Measurements from ENCODE around the gene DACT2. TPM values are rescaled to one million over a fixed set of nuclear protein-coding genes. Genes with fewer than 3 reads are reported as not detected.

Gene DACT2
- total and polyA plus RNA-seq, 2 of the 8 experiments (the other 6 are each of a cell fraction or from before 2014, with no cell fraction given), result 2.9 to 3.1 TPM

DNA sequence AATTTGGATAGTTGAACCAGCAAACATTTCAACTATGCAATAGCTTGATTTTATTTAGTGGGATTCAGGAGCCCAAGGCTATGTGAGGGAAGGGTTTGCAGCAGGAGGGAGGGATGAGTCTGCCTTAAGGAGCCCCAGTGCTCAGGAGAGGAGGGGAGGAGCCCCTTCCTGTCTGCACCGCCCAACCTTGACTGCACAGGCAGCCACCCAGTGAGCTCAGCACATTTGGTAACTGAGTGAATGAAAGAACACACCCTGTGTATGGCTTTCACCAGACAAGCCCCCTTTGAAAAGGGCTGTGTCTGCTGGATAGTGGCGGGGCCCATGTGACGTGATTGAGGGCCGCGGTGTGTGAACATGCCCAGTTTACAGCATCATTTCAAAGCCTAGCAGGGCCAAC, 17.0 kb downstream of the DACT2 start:
- H3K79me2 ChIP-seq (ENCODE audit: control insufficient read depth in 1 of 2, insufficient read depth in 2 of 2, low read length in 2 of 2), result no peaks in the 10 kb centered on the region
- POLR2A ChIA-PET (ENCODE audit: partially characterized antibody), result no interaction called here
- no peak overlapping the region for H3K4ac ChIP-seq (replicated peaks; ENCODE audit: insufficient read length, low read depth, low read length)
- H3K36me3 ChIP-seq (ENCODE audit: control insufficient read depth in 2 of 4, insufficient read depth in 4 of 4, low read length in 3 of 4), result peaks cover 0 to 3% (median 0%) of the 10 kb centered on the region in 4 experiments; a peak in 2 of 8 replicates
- no peak overlapping the region for H2BK12ac ChIP-seq (ENCODE audit: low read depth, low read length)
- no peak overlapping the region for H2BK120ac ChIP-seq (replicated peaks; ENCODE audit: low read depth, low read length)
- no peak overlapping the region for H2BK20ac ChIP-seq (ENCODE audit: low read length)
- H4K91ac ChIP-seq (replicated peaks; ENCODE audit: insufficient read length, low read length), result no peak overlapping the region
- H3K9ac ChIP-seq (replicated peaks in 1 of 4; ENCODE audit: extremely low read depth in 1 of 4, low read depth in 3 of 4, low read length in 3 of 4), result no peak overlapping the region; a peak in 1 of 7 replicates
- H3K4me3 ChIP-seq (ENCODE audit: extremely low read depth in 1 of 4, insufficient read depth in 2 of 4, low read depth in 3 of 4, low read length in 4 of 4), result no peak overlapping the region
- DNase-seq (ENCODE audit: low read depth in 1 of 2, low spot score in 2 of 2), result peak in 1 of 2 experiments; percentile 44
- H2BK5ac ChIP-seq (ENCODE audit: low read depth, low read length), result no peak overlapping the region
- no peak overlapping the region for H3K56ac ChIP-seq (replicated peaks; ENCODE audit: insufficient read length, low read depth, low read length)
- H3K14ac ChIP-seq (ENCODE audit: insufficient read length), result no peak overlapping the region
- WGBS, 2 experiments (ENCODE audit: extremely low coverage in 1 of 2, insufficient coverage in 1 of 2, insufficient read length in 1 of 2, insufficient replicate concordance in 2 of 2, low coverage in 1 of 2, low lambda C conversion rate in 2 of 2, missing lambda C conversion rate in 1 of 2), result 90% methylated on average over 5 of the region's 5 CpGs; no CpG with 5 or more reads in 1 of the 2 experiments
- peak overlapping the region; percentile 15 to 41; a peak in 1 of 4 replicates for H3K4me2 ChIP-seq (ENCODE audit: insufficient read depth in 1 of 2, low read depth in 2 of 2, low read length in 2 of 2)
- CTCF ChIA-PET (ENCODE audit: partially characterized antibody), result interaction anchor here (0.6 to 2.4 kb wide), 8 partner anchors 8 to 408 kb away, joined by 3 to 12 read pairs (median 3); no protein-coding TSS in a partner anchor
- no peak overlapping the region for H4K8ac ChIP-seq (ENCODE audit: extremely low read depth, insufficient read depth, low read length)
- H3K79me1 ChIP-seq (ENCODE audit: low read depth, low read length), result no peaks in the 10 kb centered on the region
- H3K23me2 ChIP-seq (ENCODE audit: low read depth, low read length), result no peaks in the 10 kb centered on the region
- no peaks in the 10 kb centered on the region for H3K9me3 ChIP-seq (ENCODE audit: insufficient read depth in 2 of 2, low read depth in 1 of 2, low read length in 1 of 2)
- TF ChIP-seq PHF8 (conservative IDR thresholded peaks at IDR 0.05; ENCODE audit: low read depth, low read length), result no peak
- TF ChIP-seq KDM1A (IDR thresholded peaks at IDR 0.05; ENCODE audit: borderline replicate concordance, low read length), result no peak
- no peak for TF ChIP-seq CBX8 (IDR thresholded peaks at IDR 0.05; ENCODE audit: borderline replicate concordance, low read depth, low read length)
- no peak for TF ChIP-seq JUND (IDR thresholded peaks at IDR 0.05; ENCODE audit: low read length)
- TF ChIP-seq SP1 (IDR thresholded peaks at IDR 0.05; ENCODE audit: low read depth, low read length), result no peak
- no peak for TF ChIP-seq POLR2A (IDR thresholded peaks at IDR 0.05; ENCODE audit: control extremely low read depth in 1 of 2, low read depth in 2 of 2, low read length in 2 of 2)
- TF ChIP-seq SIN3A (conservative IDR thresholded peaks at IDR 0.05 in 1 of 2, IDR thresholded peaks at IDR 0.05 in 1 of 2; ENCODE audit: low read depth in 1 of 2, low read length in 2 of 2), result no peak
- TF ChIP-seq POLR2AphosphoS5 (IDR thresholded peaks at IDR 0.05; ENCODE audit: low read depth, low read length), result no peak
- TF ChIP-seq BCL11A (IDR thresholded peaks at IDR 0.05; ENCODE audit: low read depth in 2 of 2, low read length in 2 of 2), result no peak
- H2BK15ac ChIP-seq (ENCODE audit: low read length), result no peak overlapping the region
- H4K20me1 ChIP-seq (replicated peaks in 1 of 2; ENCODE audit: control insufficient read depth in 1 of 2, insufficient read depth in 2 of 2, low read length in 2 of 2), result no peaks in the 10 kb centered on the region
- no peak overlapping the region for H2AK5ac ChIP-seq (ENCODE audit: low read depth, low read length)
- H3K23ac ChIP-seq (ENCODE audit: insufficient read length), result no peak overlapping the region
- no peak overlapping the region for H3K18ac ChIP-seq (ENCODE audit: extremely low read depth, low read length)
- H2AFZ ChIP-seq (ENCODE audit: low read length), result no peak overlapping the region
- H3K27me3 ChIP-seq (replicated peaks in 1 of 4; ENCODE audit: control insufficient read depth in 3 of 4, extremely low read depth in 1 of 4, insufficient read depth in 3 of 4, low read length in 3 of 4), result peaks cover 0 to 14% (median 9%) of the 10 kb centered on the region in 4 experiments; a peak in 6 of 7 replicates
- no peak overlapping the region for H4K5ac ChIP-seq (ENCODE audit: insufficient read length, low read depth, low read length)
- no peak for FAIRE-seq
- no peak overlapping the region for H3K27ac ChIP-seq (ENCODE audit: low read depth, low read length)
- H3K4me1 ChIP-seq (replicated peaks in 1 of 4; ENCODE audit: control insufficient read depth in 3 of 4, insufficient read depth in 4 of 4, low read length in 3 of 4), result peaks cover 4 to 14% (median 8%) of the 10 kb centered on the region in 4 experiments
